ENCODE results near the gene STK10.

DNA sequence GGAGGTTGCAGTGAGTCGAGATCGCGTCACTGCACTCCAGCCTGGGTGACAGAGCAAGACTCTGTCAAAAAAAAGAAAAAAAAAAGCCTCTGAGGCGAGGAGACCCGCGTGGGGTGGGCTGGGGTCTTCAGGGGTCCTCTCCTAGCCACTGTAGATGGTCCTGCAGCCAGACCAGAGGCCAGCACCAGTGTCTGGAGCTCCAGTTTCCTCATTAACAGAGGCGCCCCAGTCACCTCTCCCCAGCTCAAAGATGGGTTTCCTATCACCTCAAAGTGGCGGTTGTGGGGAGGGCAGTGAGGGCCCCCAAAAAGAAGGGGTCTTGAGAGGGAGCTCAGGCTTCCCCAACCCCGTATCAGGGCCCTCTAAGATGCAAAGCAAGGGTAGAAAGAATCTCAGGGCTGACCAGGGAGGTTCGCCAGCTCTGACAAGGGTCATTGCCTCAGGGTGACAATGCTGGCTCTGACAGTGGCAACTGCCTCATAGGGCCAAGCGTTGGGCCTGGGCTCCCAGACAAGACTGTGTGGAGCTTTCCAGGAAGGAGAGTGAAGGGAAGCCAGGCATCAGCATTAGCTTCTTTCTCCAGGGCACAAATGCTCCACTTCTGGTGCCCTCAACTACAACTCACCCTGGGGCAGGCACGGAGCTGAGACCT lies 15.0 kb downstream of the STK10 start:
- TF ChIP-seq POLR2A (IDR thresholded peaks at IDR 0.05), result no peak
- TF ChIP-seq, protein P1, sequence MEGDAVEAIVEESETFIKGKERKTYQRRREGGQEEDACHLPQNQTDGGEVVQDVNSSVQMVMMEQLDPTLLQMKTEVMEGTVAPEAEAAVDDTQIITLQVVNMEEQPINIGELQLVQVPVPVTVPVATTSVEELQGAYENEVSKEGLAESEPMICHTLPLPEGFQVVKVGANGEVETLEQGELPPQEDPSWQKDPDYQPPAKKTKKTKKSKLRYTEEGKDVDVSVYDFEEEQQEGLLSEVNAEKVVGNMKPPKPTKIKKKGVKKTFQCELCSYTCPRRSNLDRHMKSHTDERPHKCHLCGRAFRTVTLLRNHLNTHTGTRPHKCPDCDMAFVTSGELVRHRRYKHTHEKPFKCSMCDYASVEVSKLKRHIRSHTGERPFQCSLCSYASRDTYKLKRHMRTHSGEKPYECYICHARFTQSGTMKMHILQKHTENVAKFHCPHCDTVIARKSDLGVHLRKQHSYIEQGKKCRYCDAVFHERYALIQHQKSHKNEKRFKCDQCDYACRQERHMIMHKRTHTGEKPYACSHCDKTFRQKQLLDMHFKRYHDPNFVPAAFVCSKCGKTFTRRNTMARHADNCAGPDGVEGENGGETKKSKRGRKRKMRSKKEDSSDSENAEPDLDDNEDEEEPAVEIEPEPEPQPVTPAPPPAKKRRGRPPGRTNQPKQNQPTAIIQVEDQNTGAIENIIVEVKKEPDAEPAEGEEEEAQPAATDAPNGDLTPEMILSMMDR (IDR thresholded peaks at IDR 0.05), result no peak
